ENCODE measurements around the gene TP73.

TP73 gene

GRCh38 chr1:3731583-3732433, 79.5 kb downstream of the TP73 start:
- no peak for DNase-seq

GRCh38 chr1:3732434-3733093, 80.2 kb downstream of the TP73 start:
- no peak for DNase-seq

- DNase-seq: no peak
Observed at GRCh38 chr1:3733094-3733882, 81.0 kb downstream of the TP73 start.

GRCh38 chr1:3733883-3734589, 81.7 kb downstream of the TP73 start:
- no peak for DNase-seq

GRCh38 chr1:3734602-3735001, 82.3 kb downstream of the TP73 start:
- no peak for DNase-seq

- DNase-seq: peak; percentile 67
Observed at GRCh38 chr1:3735027-3735681, 82.8 kb downstream of the TP73 start.

- no peak for DNase-seq
Observed at GRCh38 chr1:3735688-3736087, 83.4 kb downstream of the TP73 start.

- no peak for DNase-seq
Observed at GRCh38 chr1:3736131-3736561, 83.8 kb downstream of the TP73 start.

- DNase-seq: no peak
Observed at GRCh38 chr1:3736708-3737107, 84.4 kb downstream of the TP73 start.

- DNase-seq: no peak
Observed at GRCh38 chr1:3738943-3739342, 86.6 kb downstream of the TP73 start.

- DNase-seq: peak; percentile 25
Observed at GRCh38 chr1:3740042-3740441, 87.7 kb downstream of the TP73 start.

- DNase-seq: peak; percentile 7
Observed at GRCh38 chr1:3740752-3741151, 88.4 kb downstream of the TP73 start.

GRCh38 chr1:3741566-3742438, 89.5 kb downstream of the TP73 start:
- peak; percentile 12 for DNase-seq

GRCh38 chr1:3742439-3743298, 90.4 kb downstream of the TP73 start:
- peak; percentile 14 for DNase-seq

- no peak for DNase-seq
Observed at GRCh38 chr1:3743421-3743820, 91.1 kb downstream of the TP73 start.

GRCh38 chr1:3743826-3744225, 91.5 kb downstream of the TP73 start:
- peak; percentile 0 for DNase-seq

GRCh38 chr1:3744646-3745045, 92.3 kb downstream of the TP73 start:
- peak; percentile 19 for DNase-seq

GRCh38 chr1:3745071-3745470, 92.8 kb downstream of the TP73 start:
- peak; percentile 23 for DNase-seq

GRCh38 chr1:3745590-3746381, 93.5 kb downstream of the TP73 start:
- DNase-seq: peak; percentile 32

All from left hindlimb (tissue), 1 donor.